PC-9 (cell line): Measurements from ENCODE around the gene MPPED2.

Experiments
- EZH2 ChIP-seq: fragments of 200-600 bp; sonication (generic); IDR thresholded peaks from 2 replicates; pipeline ENCODE4 v1.8.0; 2017; ENCODE audit warnings: antibody characterized with exemption, low read depth
- TF ChIP-seq, protein P1 (sequence below): fragments of 200-600 bp; sonication (generic); conservative IDR thresholded peaks from 2 replicates; pipeline ENCODE4 v1.6.1; 2017; ENCODE audit warnings: mixed run types, antibody characterized with exemption, mild to moderate bottlenecking, moderate library complexity

DNA sequence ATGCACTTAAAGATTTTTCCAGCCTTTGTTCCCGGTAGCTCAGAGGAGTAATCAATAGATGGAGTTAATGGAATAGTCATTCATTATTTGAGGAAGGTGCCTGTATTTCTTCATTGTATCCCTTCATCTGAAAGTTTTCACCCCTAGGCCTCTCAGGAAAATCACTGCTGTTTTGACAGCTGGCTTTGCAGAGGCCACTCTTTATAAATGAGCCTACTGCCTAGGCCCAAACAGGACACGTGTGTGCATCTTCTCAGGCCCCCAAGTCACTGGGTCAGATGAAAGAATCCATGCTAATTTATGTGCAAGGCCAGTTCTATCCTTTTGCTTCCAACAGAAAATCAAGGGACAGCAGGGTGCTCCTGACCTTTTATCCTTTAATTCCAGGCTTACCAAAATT lies 76.8 kb downstream of the MPPED2 start:
- TF ChIP-seq, protein P1, sequence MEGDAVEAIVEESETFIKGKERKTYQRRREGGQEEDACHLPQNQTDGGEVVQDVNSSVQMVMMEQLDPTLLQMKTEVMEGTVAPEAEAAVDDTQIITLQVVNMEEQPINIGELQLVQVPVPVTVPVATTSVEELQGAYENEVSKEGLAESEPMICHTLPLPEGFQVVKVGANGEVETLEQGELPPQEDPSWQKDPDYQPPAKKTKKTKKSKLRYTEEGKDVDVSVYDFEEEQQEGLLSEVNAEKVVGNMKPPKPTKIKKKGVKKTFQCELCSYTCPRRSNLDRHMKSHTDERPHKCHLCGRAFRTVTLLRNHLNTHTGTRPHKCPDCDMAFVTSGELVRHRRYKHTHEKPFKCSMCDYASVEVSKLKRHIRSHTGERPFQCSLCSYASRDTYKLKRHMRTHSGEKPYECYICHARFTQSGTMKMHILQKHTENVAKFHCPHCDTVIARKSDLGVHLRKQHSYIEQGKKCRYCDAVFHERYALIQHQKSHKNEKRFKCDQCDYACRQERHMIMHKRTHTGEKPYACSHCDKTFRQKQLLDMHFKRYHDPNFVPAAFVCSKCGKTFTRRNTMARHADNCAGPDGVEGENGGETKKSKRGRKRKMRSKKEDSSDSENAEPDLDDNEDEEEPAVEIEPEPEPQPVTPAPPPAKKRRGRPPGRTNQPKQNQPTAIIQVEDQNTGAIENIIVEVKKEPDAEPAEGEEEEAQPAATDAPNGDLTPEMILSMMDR, result no peak
- TF ChIP-seq EZH2, result no peak
